AG04450 (cell line): ENCODE data around the gene PSMD1. TPM values are rescaled to one million over a fixed set of nuclear protein-coding genes. Genes with fewer than 3 reads are reported as not detected.

Source experiments
- CTCF ChIA-PET: fragments of 300-600, 350-600 bp; formaldehyde crosslinking; extraction: SDS; loops from one replicate; lab custom pipeline; 2022; ENCODE audit warnings: antibody characterized with exemption, inconsistent platforms; lab: Charles Lee
- POLR2A ChIA-PET: fragments of 350-600 bp; formaldehyde crosslinking; extraction: SDS; loops from one replicate; lab custom pipeline; 2021; ENCODE audit warnings: antibody characterized with exemption, inconsistent platforms; lab: Yijun Ruan, JAX
- DNase-seq: peaks from one replicate; pipeline ENCODE4 v3.0.0-alpha.2; 2011; ENCODE audit warnings: low read depth, low spot score
- H3K27ac ChIP-seq: one replicate; pipeline ENCODE4 v1.5.1; 2012; ENCODE audit warnings: low read depth, low read length, control low read depth
- H3K27me3 ChIP-seq: one replicate; pipeline ENCODE4 v1.6.0; 2012; ENCODE audit warnings: low read length; ENCODE audit not compliant: control insufficient read depth, insufficient read depth
- H3K4me3 ChIP-seq: 2 replicates; pipeline ENCODE4 v1.5.1; 2011; ENCODE audit warnings: mild to moderate bottlenecking, low read depth, low read length, control low read depth
- H3K9me3 ChIP-seq: 2 replicates; pipeline ENCODE4 v1.5.1; 2012; ENCODE audit warnings: low read length; ENCODE audit not compliant: control insufficient read depth, insufficient read depth
- polyA plus RNA-seq: library from polyadenylated mRNA; depleted of rRNA; stranded (reverse); fragments of >200 nt; gene quantifications from 2 replicates; pipeline ENCODE4 v1.2.3, GENCODE V29; 2011
- TF ChIP-seq, protein P1 (sequence below): IDR thresholded peaks from 2 replicates; pipeline ENCODE4 v1.5.1; 2011; ENCODE audit warnings: low read depth, low read length, control low read depth, inconsistent platforms

Gene PSMD1
- polyA plus RNA-seq, 1 experiment: 211 TPM

DNA sequence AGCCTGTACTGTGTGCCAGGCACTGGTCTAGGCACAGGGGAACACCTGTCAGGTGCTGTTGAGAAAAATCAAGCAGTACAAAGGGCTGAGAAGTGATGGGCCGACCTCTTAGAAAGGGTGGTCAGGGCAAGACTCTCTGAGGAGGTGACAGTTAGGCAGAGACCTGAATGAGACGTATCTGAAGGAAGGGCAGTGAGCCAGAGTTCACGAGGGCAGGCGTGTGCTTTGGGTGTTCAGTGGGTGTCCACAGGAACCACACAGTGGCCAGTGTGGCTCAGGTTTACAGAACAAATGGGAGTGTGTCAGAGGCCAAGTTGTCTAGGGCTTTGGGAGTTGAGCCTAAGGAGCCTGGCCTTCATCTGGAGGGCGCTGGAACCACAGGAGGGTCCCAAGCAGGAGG is 147.9 kb downstream of the PSMD1 start:
- TF ChIP-seq, protein P1, sequence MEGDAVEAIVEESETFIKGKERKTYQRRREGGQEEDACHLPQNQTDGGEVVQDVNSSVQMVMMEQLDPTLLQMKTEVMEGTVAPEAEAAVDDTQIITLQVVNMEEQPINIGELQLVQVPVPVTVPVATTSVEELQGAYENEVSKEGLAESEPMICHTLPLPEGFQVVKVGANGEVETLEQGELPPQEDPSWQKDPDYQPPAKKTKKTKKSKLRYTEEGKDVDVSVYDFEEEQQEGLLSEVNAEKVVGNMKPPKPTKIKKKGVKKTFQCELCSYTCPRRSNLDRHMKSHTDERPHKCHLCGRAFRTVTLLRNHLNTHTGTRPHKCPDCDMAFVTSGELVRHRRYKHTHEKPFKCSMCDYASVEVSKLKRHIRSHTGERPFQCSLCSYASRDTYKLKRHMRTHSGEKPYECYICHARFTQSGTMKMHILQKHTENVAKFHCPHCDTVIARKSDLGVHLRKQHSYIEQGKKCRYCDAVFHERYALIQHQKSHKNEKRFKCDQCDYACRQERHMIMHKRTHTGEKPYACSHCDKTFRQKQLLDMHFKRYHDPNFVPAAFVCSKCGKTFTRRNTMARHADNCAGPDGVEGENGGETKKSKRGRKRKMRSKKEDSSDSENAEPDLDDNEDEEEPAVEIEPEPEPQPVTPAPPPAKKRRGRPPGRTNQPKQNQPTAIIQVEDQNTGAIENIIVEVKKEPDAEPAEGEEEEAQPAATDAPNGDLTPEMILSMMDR: no peak
- Histone ChIP-seq H3K9me3 (no peaks in the 10 kb centered on the region), H3K4me3 (no peak overlapping the region), H3K27ac (no peak overlapping the region), H3K27me3 (no peaks in the 10 kb centered on the region)
- CTCF ChIA-PET: interaction anchor here (0.7 to 1.0 kb wide), 2 partner anchors 12 to 271 kb away, joined by 3 read pairs; no protein-coding TSS in a partner anchor
- no peak for DNase-seq
- POLR2A ChIA-PET: interaction anchor here (0.7 kb wide), 1 partner anchor 17 kb away, joined by 3 read pairs; no protein-coding TSS in a partner anchor

- POLR2A ChIA-PET: no interaction called here
- TF ChIP-seq, protein P1: no peak
- no peak for DNase-seq
- CTCF ChIA-PET: no interaction called here
- Histone ChIP-seq H3K27me3 (no peaks in the 10 kb centered on the region), H3K9me3 (no peaks in the 10 kb centered on the region), H3K27ac (no peak overlapping the region), H3K4me3 (no peak overlapping the region)
Measured at GRCh38 chr2:231207734-231208133, 151.1 kb downstream of the PSMD1 start.

DNA sequence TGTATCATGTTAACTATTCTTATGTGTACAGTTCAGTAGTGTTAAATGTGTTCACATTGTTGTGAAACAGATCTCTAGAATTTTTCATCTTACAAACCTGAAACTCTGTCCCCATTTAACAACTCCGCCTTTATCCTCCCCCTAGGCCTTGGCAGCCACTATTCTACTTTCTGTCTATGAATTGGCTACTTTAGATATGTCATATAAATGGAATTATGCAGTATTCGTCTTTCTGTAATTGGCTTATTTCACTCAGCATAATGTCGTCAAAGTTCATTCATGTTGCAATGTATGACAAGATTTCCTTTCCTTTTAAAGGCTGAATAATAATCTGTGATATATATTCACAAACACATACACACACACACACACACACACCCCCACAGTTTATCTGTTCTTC is 154.1 kb downstream of the PSMD1 start:
- TF ChIP-seq, protein P1: no peak
- H3K27me3 ChIP-seq: no peaks in the 10 kb centered on the region
- no peak for DNase-seq
- H3K27ac ChIP-seq: no peak overlapping the region
- ChIA-PET CTCF (interaction anchor here (1.5 kb wide), 1 partner anchor 18 kb away, joined by 4 read pairs; no protein-coding TSS in a partner anchor), POLR2A (interaction anchor here (0.6 kb wide), 1 partner anchor 10 kb away, joined by 3 read pairs; no protein-coding TSS in a partner anchor)
- no peaks in the 10 kb centered on the region for H3K9me3 ChIP-seq
- H3K4me3 ChIP-seq: no peak overlapping the region

GRCh38 chr2:231211486-231211885 is 154.8 kb downstream of the PSMD1 start:
- Histone ChIP-seq H3K27ac (no peak overlapping the region), H3K27me3 (no peaks in the 10 kb centered on the region), H3K4me3 (no peak overlapping the region), H3K9me3 (no peaks in the 10 kb centered on the region)
- no peak for DNase-seq
- POLR2A ChIA-PET: interaction anchor here (0.6 kb wide), 1 partner anchor 11 kb away, joined by 3 read pairs; no protein-coding TSS in a partner anchor
- CTCF ChIA-PET: interaction anchor here (1.5 kb wide), 1 partner anchor 107 kb away, joined by 5 read pairs; no protein-coding TSS in a partner anchor
- TF ChIP-seq, protein P1: no peak

DNA sequence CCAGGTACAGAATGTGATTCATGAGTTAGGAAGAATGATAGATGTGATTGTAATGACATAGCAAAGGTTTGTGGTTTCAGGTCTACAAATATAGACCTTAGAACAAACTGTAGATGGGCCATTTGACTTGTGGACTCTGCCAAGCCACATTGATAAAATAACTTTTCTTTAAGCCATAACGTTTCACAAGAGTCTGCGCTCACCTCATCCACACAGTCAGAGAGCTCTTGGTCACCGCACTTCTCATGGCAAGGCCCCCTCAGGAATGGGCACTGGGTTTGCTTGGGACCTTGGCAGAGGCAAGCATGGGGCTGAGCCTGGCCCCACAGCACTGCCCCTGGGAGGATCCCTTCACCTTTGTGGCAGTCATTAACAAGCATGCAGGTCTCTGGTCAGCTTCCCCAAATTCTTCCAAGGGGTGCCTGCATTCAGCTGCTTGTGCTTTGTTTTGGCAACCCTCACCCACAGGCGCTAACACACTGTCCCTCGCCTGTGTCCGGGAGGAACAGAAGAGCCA is 155.7 kb downstream of the PSMD1 start:
- CTCF ChIA-PET: interaction anchor here (0.6 to 1.5 kb wide), 3 partner anchors 15 to 108 kb away, joined by 3 to 5 read pairs (median 4); no protein-coding TSS in a partner anchor
- POLR2A ChIA-PET: interaction anchor here (0.5 kb wide), 1 partner anchor 10 kb away, joined by 4 read pairs; no protein-coding TSS in a partner anchor
- TF ChIP-seq, protein P1: no peak
- H3K27me3 ChIP-seq: no peaks in the 10 kb centered on the region
- DNase-seq: no peak
- peak overlapping the region; percentile 43 for H3K27ac ChIP-seq
- no peaks in the 10 kb centered on the region for H3K9me3 ChIP-seq
- no peak overlapping the region for H3K4me3 ChIP-seq
